22Rv1 (cell line): ENCODE measurements around the gene CTCFL.
A peak's percentile ranks its signal among the peaks of the same experiment; 100 is the strongest.

Experiments
- CTCF ChIP-seq: fragments of 450-650 bp; IDR thresholded peaks from 2 replicates; pipeline ENCODE4 v1.5.1; 2017; ENCODE audit warnings: mild to moderate bottlenecking
- ZFX ChIP-seq: fragments of 450-650 bp; IDR thresholded peaks from 2 replicates; pipeline ENCODE4 v1.6.1; 2017; ENCODE audit warnings: antibody characterized with exemption, borderline replicate concordance

- TF ChIP-seq CTCF: peak; percentile 83
- TF ChIP-seq ZFX: no peak
These were observed 10.6 kb downstream of the CTCFL start for GRCh38 chr20:57514273-57514751.
